Mononuclear cell (primary cell): ENCODE results near the gene PTPRG. TPM values are rescaled to one million over a fixed set of nuclear protein-coding genes. Genes with fewer than 3 reads are reported as not detected.
"Not testable (repeated sequence)": the region's sequence is repeated elsewhere in the genome, so short reads cannot be mapped to it uniquely, and the experiment has no call there.

Experiments used
- H3K27me3 ChIP-seq: 2 replicates; pipeline ENCODE4 v1.6.0; 2011; ENCODE audit warnings: low read length, control low read depth; ENCODE audit not compliant: insufficient read depth
- H3K4me1 ChIP-seq: 2 replicates; pipeline ENCODE4 v1.5.1; 2011; ENCODE audit warnings: mild to moderate bottlenecking, low read length, control low read depth; ENCODE audit not compliant: insufficient read depth
- H3K4me3 ChIP-seq: 2 replicates; pipeline ENCODE4 v1.5.1; 2011; ENCODE audit warnings: mild to moderate bottlenecking, low read length, moderate library complexity
- H3K9me3 ChIP-seq: 2 replicates; pipeline ENCODE4 v1.5.1; 2011; ENCODE audit warnings: low read depth, mild to moderate bottlenecking, control low read depth, low read length
- total RNA-seq: library from RNA; depleted of rRNA; stranded (reverse); fragments of >200 nt; gene quantifications from one replicate; pipeline ENCODE4 v1.2.3, GENCODE V29; 2012

Gene PTPRG
- total RNA-seq, 1 donor: 0.42 TPM

- Histone ChIP-seq H3K4me3 (no peak overlapping the region), H3K9me3 (no peaks in the 10 kb centered on the region), H3K27me3 (no peaks in the 10 kb centered on the region), H3K4me1 (no peaks in the 10 kb centered on the region)
These were observed 146.1 kb downstream of the PTPRG start for GRCh38 chr3:61707492-61707891.

GRCh38 chr3:61710920-61711319, 149.5 kb downstream of the PTPRG start:
- not testable (repeated sequence) for H3K4me3 ChIP-seq, H3K9me3 ChIP-seq, H3K4me1 ChIP-seq, H3K27me3 ChIP-seq

- Histone ChIP-seq H3K4me1 (no peaks in the 10 kb centered on the region), H3K9me3 (no peaks in the 10 kb centered on the region), H3K4me3 (no peak overlapping the region), H3K27me3 (no peaks in the 10 kb centered on the region)
These were observed 152.9 kb downstream of the PTPRG start for GRCh38 chr3:61714225-61714624.

GRCh38 chr3:61715886-61716527, 154.6 kb downstream of the PTPRG start:
- no peak overlapping the region for H3K4me3 ChIP-seq
- no peaks in the 10 kb centered on the region for H3K4me1 ChIP-seq
- H3K27me3 ChIP-seq: no peaks in the 10 kb centered on the region
- no peaks in the 10 kb centered on the region for H3K9me3 ChIP-seq

- not testable (repeated sequence) for H3K9me3 ChIP-seq, H3K27me3 ChIP-seq, H3K4me1 ChIP-seq, H3K4me3 ChIP-seq
These were observed 155.3 kb downstream of the PTPRG start for GRCh38 chr3:61716693-61717092.

- H3K4me3 ChIP-seq: no peak overlapping the region
- H3K27me3 ChIP-seq: no peaks in the 10 kb centered on the region
- no peaks in the 10 kb centered on the region for H3K9me3 ChIP-seq
- H3K4me1 ChIP-seq: no peaks in the 10 kb centered on the region
These were observed 157.2 kb downstream of the PTPRG start for GRCh38 chr3:61718565-61718964.

- no peaks in the 10 kb centered on the region for H3K27me3 ChIP-seq
- no peak overlapping the region for H3K4me3 ChIP-seq
- no peaks in the 10 kb centered on the region for H3K9me3 ChIP-seq
- H3K4me1 ChIP-seq: no peaks in the 10 kb centered on the region
These were observed 158.1 kb downstream of the PTPRG start for GRCh38 chr3:61719278-61719977.

GRCh38 chr3:61723038-61723437, 161.7 kb downstream of the PTPRG start:
- no peaks in the 10 kb centered on the region for H3K27me3 ChIP-seq
- H3K4me1 ChIP-seq: no peaks in the 10 kb centered on the region
- H3K9me3 ChIP-seq: no peaks in the 10 kb centered on the region
- H3K4me3 ChIP-seq: no peak overlapping the region

GRCh38 chr3:61724183-61724582, 162.8 kb downstream of the PTPRG start:
- Histone ChIP-seq H3K4me1 (no peaks in the 10 kb centered on the region), H3K9me3 (no peaks in the 10 kb centered on the region), H3K4me3 (no peak overlapping the region), H3K27me3 (no peaks in the 10 kb centered on the region)

GRCh38 chr3:61724801-61725200, 163.4 kb downstream of the PTPRG start:
- H3K27me3 ChIP-seq: no peaks in the 10 kb centered on the region
- H3K9me3 ChIP-seq: no peaks in the 10 kb centered on the region
- no peak overlapping the region for H3K4me3 ChIP-seq
- H3K4me1 ChIP-seq: no peaks in the 10 kb centered on the region

GRCh38 chr3:61725851-61726333, 164.5 kb downstream of the PTPRG start:
- no peaks in the 10 kb centered on the region for H3K27me3 ChIP-seq
- no peak overlapping the region for H3K4me3 ChIP-seq
- H3K9me3 ChIP-seq: no peaks in the 10 kb centered on the region
- no peaks in the 10 kb centered on the region for H3K4me1 ChIP-seq

- no peak overlapping the region for H3K4me3 ChIP-seq
- no peaks in the 10 kb centered on the region for H3K9me3 ChIP-seq
- no peaks in the 10 kb centered on the region for H3K4me1 ChIP-seq
- H3K27me3 ChIP-seq: no peaks in the 10 kb centered on the region
These were observed 166.1 kb downstream of the PTPRG start for GRCh38 chr3:61727435-61727834.

- Histone ChIP-seq H3K27me3 (no peaks in the 10 kb centered on the region), H3K9me3 (no peaks in the 10 kb centered on the region), H3K4me3 (no peak overlapping the region), H3K4me1 (no peaks in the 10 kb centered on the region)
These were observed 167.8 kb downstream of the PTPRG start for GRCh38 chr3:61729038-61729634.

GRCh38 chr3:61730056-61730455, 168.7 kb downstream of the PTPRG start:
- H3K4me3 ChIP-seq: no peak overlapping the region
- H3K4me1 ChIP-seq: no peaks in the 10 kb centered on the region
- no peaks in the 10 kb centered on the region for H3K9me3 ChIP-seq
- H3K27me3 ChIP-seq: no peaks in the 10 kb centered on the region

- Histone ChIP-seq H3K9me3 (no peaks in the 10 kb centered on the region), H3K4me1 (no peaks in the 10 kb centered on the region), H3K27me3 (no peaks in the 10 kb centered on the region), H3K4me3 (no peak overlapping the region)
These were observed 169.3 kb downstream of the PTPRG start for GRCh38 chr3:61730577-61731231.
